Measurements from ENCODE around the gene HOXD13.

Gene HOXD13

GRCh38 chr2:176106581-176107539, 14.3 kb downstream of the HOXD13 start, which contains the start of gene HOXD11:
Gene HOXD11 (plus strand): TSS chr2:176107280. CDS start chr2:176107356, 76 bp downstream.
- DNase-seq = peak; percentile 78

GRCh38 chr2:176107731-176108181, 15.2 kb downstream of the HOXD13 start:
- no peak for DNase-seq

- DNase-seq = no peak
Observed at GRCh38 chr2:176109192-176109901, 16.8 kb downstream of the HOXD13 start.

GRCh38 chr2:176109946-176110345, 17.4 kb downstream of the HOXD13 start:
- DNase-seq = no peak

GRCh38 chr2:176110415-176111308, 18.1 kb downstream of the HOXD13 start:
- DNase-seq = no peak

- DNase-seq = peak; percentile 78
Observed at GRCh38 chr2:176111309-176111663, 18.8 kb downstream of the HOXD13 start.

- no peak for DNase-seq
Observed at GRCh38 chr2:176111846-176112374, 19.4 kb downstream of the HOXD13 start.

GRCh38 chr2:176112375-176113302, 20.1 kb downstream of the HOXD13 start:
- DNase-seq = no peak

- peak; percentile 90 for DNase-seq
Observed at GRCh38 chr2:176114120-176114929, 21.8 kb downstream of the HOXD13 start.

- no peak for DNase-seq
Observed at GRCh38 chr2:176114930-176115625, 22.6 kb downstream of the HOXD13 start.

- peak; percentile 86 for DNase-seq
Observed at GRCh38 chr2:176115883-176116813, 23.6 kb downstream of the HOXD13 start, which contains the start of gene HOXD10. Gene HOXD10 (plus strand): TSS chr2:176116778. CDS start chr2:176116834, 56 bp downstream.

- DNase-seq = no peak
Observed at GRCh38 chr2:176117162-176117822, 24.8 kb downstream of the HOXD13 start.

GRCh38 chr2:176117823-176118371, 25.4 kb downstream of the HOXD13 start:
- DNase-seq = no peak

GRCh38 chr2:176118601-176119339, 26.2 kb downstream of the HOXD13 start:
- DNase-seq = peak; percentile 66

GRCh38 chr2:176120364-176121189, 28.1 kb downstream of the HOXD13 start:
- DNase-seq = no peak
